Panc1 (cell line): Measurements from ENCODE around the gene PTPN18. TPM values are rescaled to one million over a fixed set of nuclear protein-coding genes. Genes with fewer than 3 reads are reported as not detected.

Experiments
- ATAC-seq: fragments of 200-7000 bp; cut with Tn5 transposase; 2 replicates; pipeline ENCODE4 v1.9.1; 2020; ENCODE audit warnings: mild to moderate bottlenecking, moderate library complexity
- BruUV-seq: library from RNA; stranded (reverse); fragments of 400-500 nt; replicated peaks from 2 replicates; lab custom pipeline; 2021; lab: Mats Ljungman, UMichigan
- CTCF ChIA-PET: fragments of 300-600 bp; sonication (Branson Sonifier 250); formaldehyde crosslinking; loops from one replicate; lab custom pipeline; 2022; ENCODE audit warnings: antibody characterized with exemption; lab: Charles Lee
- POLR2A ChIA-PET: fragments of 300-600 bp; sonication (Branson Sonifier 250); formaldehyde crosslinking; loops from one replicate; lab custom pipeline; 2022; ENCODE audit warnings: antibody characterized with exemption; lab: Charles Lee
- DNase-seq: peaks from one replicate; pipeline ENCODE4 v3.0.0-alpha.2; 2010; ENCODE audit warnings: low read depth, low spot score
- H3K27ac ChIP-seq: 2 replicates; pipeline ENCODE4 v1.5.1; 2011; ENCODE audit warnings: mild to moderate bottlenecking, low read length, inconsistent platforms
- H3K27me3 ChIP-seq: fragments of 200-500 bp; sonication (Bioruptor generic); 2 replicates; pipeline ENCODE4 v1.6.0; 2014; ENCODE audit warnings: low read length, inconsistent platforms; ENCODE audit not compliant: control insufficient read depth, insufficient read depth
- H3K36me3 ChIP-seq: fragments of 200-500 bp; sonication (Bioruptor generic); 2 replicates; pipeline ENCODE4 v1.5.1; 2014; ENCODE audit warnings: inconsistent platforms, mild to moderate bottlenecking, low read length, moderate library complexity; ENCODE audit not compliant: control insufficient read depth, insufficient read depth
- H3K4me1 ChIP-seq: 2 replicates; pipeline ENCODE4 v1.5.1; 2011; ENCODE audit warnings: inconsistent platforms, mild to moderate bottlenecking, low read length, moderate library complexity; ENCODE audit not compliant: control insufficient read depth, insufficient read depth
- H3K4me3 ChIP-seq, 2 experiments: 2 replicates each; pipeline ENCODE4 v1.5.1; 2011 to 2012; ENCODE audit warnings: low read depth in 2 of 2, low read length in 2 of 2, mild to moderate bottlenecking in 2 of 2, inconsistent platforms in 1 of 2, moderate library complexity in 1 of 2
- H3K9me3 ChIP-seq: fragments of 200-500 bp; sonication (Bioruptor generic); 2 replicates; pipeline ENCODE4 v1.5.1; 2014; ENCODE audit warnings: low read depth, mild to moderate bottlenecking, inconsistent platforms, low read length, moderate library complexity; ENCODE audit not compliant: control insufficient read depth, insufficient read depth
- POLR2AphosphoS5 ChIP-seq: IDR thresholded peaks from 2 replicates; pipeline ENCODE4 v1.6.1; 2012; ENCODE audit warnings: mild to moderate bottlenecking, low read depth, low read length, moderate library complexity
- SIN3A ChIP-seq: IDR thresholded peaks from 2 replicates; pipeline ENCODE4 v1.6.1; 2012; ENCODE audit warnings: low read depth, mild to moderate bottlenecking, low read length, moderate library complexity, borderline replicate concordance; ENCODE audit not compliant: insufficient read depth
- TCF7L2 ChIP-seq: IDR thresholded peaks from 2 replicates; pipeline ENCODE4 v1.6.1; 2011; ENCODE audit warnings: mild to moderate bottlenecking, low read depth, low read length, inconsistent platforms
- in situ Hi-C: cut with HindIII; loops from 2 replicates; pipeline ENCODE4 v1.10.0; 2016; ENCODE audit warnings: low sequenced_read_pairs, low pct_unique_long_range_greater_than_20kb
- intact Hi-C: fragments of 100-400 bp; cut with micrococcal nuclease; formaldehyde crosslinking; loops from one replicate; pipeline ENCODE4 v1.10.0; 2022; ENCODE audit not compliant: unreplicated experiment
- total RNA-seq: library from RNA; stranded (reverse); gene quantifications from one replicate; pipeline ENCODE4 v1.2.1, GENCODE V29; 2021; ENCODE audit not compliant: unreplicated experiment
- TF ChIP-seq, protein P1 (sequence below), 2 experiments: IDR thresholded peaks; 2 replicates each; pipeline ENCODE4 v1.6.1; 2011 to 2012; ENCODE audit warnings: low read depth in 2 of 2, control low read depth in 1 of 2, low read length in 1 of 2, mild to moderate bottlenecking in 1 of 2, moderate library complexity in 1 of 2; ENCODE audit not compliant: insufficient read depth in 1 of 2
- TF ChIP-seq, protein P2 (sequence below): fragments of 450-650 bp; IDR thresholded peaks from 2 replicates; pipeline ENCODE4 v1.5.1; 2017; ENCODE audit warnings: mild to moderate bottlenecking

The PTPN18 gene
- total RNA-seq, 1 experiment from 2014 or later, result 35.3 TPM

DNA sequence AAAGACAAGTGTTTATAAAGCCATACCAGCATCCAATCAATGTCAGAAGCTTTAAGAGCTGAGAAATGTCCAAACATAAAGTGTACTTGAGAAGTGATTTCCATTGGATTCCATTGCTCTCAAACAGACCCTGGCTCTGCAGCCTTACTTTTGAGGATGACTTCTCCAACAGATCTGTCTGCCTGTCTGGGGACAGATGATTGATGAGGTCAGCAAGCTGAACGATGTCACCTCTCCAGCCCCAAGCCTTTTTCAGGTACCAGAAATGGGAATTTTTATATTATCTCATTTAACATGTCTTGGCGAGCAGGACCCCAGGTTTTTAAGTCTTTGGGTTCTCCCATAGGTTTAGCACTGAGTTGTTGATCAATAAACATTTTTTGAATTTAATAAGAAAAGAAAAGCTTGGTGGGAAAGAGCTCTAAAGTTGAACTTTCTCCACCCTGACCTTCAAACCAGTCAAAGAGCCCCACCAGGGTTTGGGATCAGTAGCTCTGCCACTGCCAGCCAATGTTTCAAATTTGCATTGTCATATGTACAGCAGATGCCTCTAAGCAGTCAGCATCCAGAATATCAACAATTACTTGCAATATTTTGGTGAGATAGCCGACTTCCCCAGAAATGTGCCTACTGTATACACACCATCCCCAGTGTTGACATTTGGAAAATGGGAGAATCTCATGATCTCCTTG lies 22.5 kb downstream of the PTPN18 start:
- no peaks in the 10 kb centered on the region for H3K27me3 ChIP-seq
- TF ChIP-seq SIN3A, result no peak
- TF ChIP-seq, protein P1, sequence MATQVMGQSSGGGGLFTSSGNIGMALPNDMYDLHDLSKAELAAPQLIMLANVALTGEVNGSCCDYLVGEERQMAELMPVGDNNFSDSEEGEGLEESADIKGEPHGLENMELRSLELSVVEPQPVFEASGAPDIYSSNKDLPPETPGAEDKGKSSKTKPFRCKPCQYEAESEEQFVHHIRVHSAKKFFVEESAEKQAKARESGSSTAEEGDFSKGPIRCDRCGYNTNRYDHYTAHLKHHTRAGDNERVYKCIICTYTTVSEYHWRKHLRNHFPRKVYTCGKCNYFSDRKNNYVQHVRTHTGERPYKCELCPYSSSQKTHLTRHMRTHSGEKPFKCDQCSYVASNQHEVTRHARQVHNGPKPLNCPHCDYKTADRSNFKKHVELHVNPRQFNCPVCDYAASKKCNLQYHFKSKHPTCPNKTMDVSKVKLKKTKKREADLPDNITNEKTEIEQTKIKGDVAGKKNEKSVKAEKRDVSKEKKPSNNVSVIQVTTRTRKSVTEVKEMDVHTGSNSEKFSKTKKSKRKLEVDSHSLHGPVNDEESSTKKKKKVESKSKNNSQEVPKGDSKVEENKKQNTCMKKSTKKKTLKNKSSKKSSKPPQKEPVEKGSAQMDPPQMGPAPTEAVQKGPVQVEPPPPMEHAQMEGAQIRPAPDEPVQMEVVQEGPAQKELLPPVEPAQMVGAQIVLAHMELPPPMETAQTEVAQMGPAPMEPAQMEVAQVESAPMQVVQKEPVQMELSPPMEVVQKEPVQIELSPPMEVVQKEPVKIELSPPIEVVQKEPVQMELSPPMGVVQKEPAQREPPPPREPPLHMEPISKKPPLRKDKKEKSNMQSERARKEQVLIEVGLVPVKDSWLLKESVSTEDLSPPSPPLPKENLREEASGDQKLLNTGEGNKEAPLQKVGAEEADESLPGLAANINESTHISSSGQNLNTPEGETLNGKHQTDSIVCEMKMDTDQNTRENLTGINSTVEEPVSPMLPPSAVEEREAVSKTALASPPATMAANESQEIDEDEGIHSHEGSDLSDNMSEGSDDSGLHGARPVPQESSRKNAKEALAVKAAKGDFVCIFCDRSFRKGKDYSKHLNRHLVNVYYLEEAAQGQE (IDR thresholded peaks at IDR 0.05; ENCODE audit: insufficient read depth in 1 of 2, low read depth in 2 of 2, low read length in 1 of 2), result no peak
- TF ChIP-seq TCF7L2, result no peak
- TF ChIP-seq, protein P2, sequence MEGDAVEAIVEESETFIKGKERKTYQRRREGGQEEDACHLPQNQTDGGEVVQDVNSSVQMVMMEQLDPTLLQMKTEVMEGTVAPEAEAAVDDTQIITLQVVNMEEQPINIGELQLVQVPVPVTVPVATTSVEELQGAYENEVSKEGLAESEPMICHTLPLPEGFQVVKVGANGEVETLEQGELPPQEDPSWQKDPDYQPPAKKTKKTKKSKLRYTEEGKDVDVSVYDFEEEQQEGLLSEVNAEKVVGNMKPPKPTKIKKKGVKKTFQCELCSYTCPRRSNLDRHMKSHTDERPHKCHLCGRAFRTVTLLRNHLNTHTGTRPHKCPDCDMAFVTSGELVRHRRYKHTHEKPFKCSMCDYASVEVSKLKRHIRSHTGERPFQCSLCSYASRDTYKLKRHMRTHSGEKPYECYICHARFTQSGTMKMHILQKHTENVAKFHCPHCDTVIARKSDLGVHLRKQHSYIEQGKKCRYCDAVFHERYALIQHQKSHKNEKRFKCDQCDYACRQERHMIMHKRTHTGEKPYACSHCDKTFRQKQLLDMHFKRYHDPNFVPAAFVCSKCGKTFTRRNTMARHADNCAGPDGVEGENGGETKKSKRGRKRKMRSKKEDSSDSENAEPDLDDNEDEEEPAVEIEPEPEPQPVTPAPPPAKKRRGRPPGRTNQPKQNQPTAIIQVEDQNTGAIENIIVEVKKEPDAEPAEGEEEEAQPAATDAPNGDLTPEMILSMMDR, result no peak
- no peak for TF ChIP-seq POLR2AphosphoS5
- POLR2A ChIA-PET, result no interaction called here
- H3K9me3 ChIP-seq, result no peaks in the 10 kb centered on the region
- no TSS peak for BruUV-seq
- no peaks in the 10 kb centered on the region for H3K36me3 ChIP-seq
- intact Hi-C loops, result no loop called here
- CTCF ChIA-PET, result no interaction called here
- ATAC-seq (no peak), DNase-seq (no peak)
- in situ Hi-C loops, result no loop called here
- no peak overlapping the region for H3K4me3 ChIP-seq
- peaks cover 2% of the 10 kb centered on the region; the same call in 1 of the 2 replicates for H3K4me1 ChIP-seq
- H3K27ac ChIP-seq, result no peak overlapping the region

- no TSS peak for BruUV-seq
- DNase-seq (no peak), ATAC-seq (no peak)
- in situ Hi-C loops, result no loop called here
- peaks cover 2% of the 10 kb centered on the region; the same call in 1 of the 2 replicates for H3K4me1 ChIP-seq
- intact Hi-C loops, result no loop called here
- no peaks in the 10 kb centered on the region for H3K27me3 ChIP-seq
- TF ChIP-seq POLR2AphosphoS5 (no peak), TCF7L2 (no peak), SIN3A (no peak)
- TF ChIP-seq, protein P1 (IDR thresholded peaks at IDR 0.05; ENCODE audit: insufficient read depth in 1 of 2, low read depth in 2 of 2, low read length in 1 of 2), result no peak
- TF ChIP-seq, protein P2, result no peak
- no peak overlapping the region for H3K4me3 ChIP-seq
- POLR2A ChIA-PET, result no interaction called here
- CTCF ChIA-PET, result no interaction called here
- H3K9me3 ChIP-seq, result no peaks in the 10 kb centered on the region
- no peak overlapping the region for H3K27ac ChIP-seq
- H3K36me3 ChIP-seq, result no peaks in the 10 kb centered on the region
Observed at GRCh38 chr2:130378898-130379214, 23.0 kb downstream of the PTPN18 start.
